Nasal cavity respiratory epithelium epithelial cell of viscerocranial mucosa (primary cell): Measurements from ENCODE around the gene CCDC137. TPM values are rescaled to one million over a fixed set of nuclear protein-coding genes. Genes with fewer than 3 reads are reported as not detected.

Source experiments
- total RNA-seq: library from RNA; depleted of rRNA; stranded (reverse); fragments of >200 nt; gene quantifications from 2 replicates; pipeline ENCODE4 v1.2.3, GENCODE V29; 2014

Gene CCDC137, protein sequence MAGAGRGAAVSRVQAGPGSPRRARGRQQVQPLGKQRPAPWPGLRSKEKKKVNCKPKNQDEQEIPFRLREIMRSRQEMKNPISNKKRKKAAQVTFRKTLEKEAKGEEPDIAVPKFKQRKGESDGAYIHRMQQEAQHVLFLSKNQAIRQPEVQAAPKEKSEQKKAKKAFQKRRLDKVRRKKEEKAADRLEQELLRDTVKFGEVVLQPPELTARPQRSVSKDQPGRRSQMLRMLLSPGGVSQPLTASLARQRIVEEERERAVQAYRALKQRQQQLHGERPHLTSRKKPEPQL
- 9.9 and 13.0 TPM in 2 replicates for total RNA-seq

DNA sequence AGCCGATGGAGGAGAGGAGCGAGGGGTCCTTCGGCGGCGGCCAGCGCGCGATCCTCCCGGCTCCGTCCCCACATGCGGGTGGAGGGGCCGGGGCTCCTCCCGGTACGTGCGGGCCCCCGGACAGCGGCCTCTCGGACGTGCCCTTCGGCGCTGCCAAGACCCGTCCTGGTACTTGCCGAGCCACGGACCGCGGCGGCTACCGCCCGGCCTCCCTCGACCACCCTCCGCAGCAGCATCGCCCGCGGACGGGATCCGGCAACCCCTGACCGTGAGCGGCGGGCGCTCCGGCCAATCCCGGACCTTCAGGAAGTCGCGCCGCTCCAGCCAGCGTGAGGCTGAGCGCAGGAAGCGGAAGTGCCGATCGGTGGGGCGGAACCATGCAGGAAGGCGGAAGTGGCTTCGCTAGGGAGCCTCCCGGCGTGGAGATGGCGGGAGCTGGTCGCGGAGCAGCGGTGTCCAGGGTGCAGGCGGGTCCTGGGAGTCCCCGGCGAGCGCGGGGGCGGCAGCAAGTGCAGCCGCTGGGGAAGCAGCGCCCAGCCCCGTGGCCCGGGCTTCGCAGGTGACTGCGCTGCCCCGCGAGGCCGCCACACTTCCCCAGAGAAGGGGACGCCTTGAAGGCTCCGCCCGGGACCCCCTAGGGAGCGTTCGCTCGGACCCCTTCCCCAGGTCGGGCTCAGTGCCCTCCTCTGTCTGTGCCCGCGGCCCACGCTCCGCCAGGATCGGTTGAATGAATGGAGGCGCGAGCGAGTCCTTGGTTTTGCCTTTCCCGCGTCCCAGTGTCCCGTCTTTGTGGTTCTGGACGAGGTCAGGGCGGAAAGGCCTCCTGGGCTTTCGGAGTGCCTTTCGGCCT is at the start of gene CCDC137, which contains the start of gene OXLD1:
TSS of gene CCDC137 (plus strand) at position 396 of the 850 bp plus-strand sequence. CDS start at position 426, 30 bp downstream.
TSS of gene OXLD1 (minus strand) at position 264 of the 850 bp plus-strand sequence. CDS start at position 236, 28 bp downstream.

DNA sequence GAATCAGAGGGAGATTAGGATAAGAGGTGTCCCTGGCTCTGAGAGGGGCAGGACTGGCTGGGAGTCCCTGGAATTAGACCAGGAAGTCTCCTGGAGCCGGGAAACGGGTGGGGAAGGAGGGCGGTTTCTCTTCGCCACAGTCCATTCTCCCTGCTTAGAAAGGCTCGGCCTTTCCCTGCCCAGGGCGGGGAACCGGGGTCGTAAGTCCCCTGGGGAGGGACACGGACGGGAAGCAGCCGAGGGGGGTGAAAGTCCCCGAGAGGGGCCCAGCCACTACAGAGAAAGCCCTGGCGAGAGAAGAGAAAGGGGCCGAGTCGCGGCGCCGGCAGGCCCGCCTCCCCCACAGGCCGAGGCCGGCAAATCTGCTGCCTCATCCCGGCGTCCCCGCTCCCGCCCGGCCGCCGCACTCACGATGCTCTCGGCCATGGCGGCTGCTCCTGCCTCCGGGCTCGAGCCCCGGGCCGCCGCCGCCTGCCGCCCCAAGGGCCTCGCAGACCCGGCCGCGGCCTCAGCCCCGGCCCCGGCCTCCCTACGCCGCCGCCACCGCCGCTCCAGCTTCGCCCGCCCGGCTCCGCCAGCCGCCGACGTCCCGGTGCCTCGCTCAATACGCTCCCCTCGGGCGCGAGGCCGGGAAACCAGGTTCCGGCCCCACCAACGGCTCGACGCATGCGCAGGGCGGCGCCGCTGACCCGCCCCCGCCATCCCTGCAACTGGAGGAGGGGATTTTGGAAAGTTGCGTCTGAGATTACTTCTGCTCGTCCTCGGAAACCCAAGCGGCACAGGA is 29.8 kb upstream of the CCDC137 start, which contains the start of the genes NPLOC4 and TSPAN10:
TSS of gene NPLOC4 (minus strand) at position 608 of the 784 bp plus-strand sequence. CDS start at position 426, 182 bp downstream.
TSS of gene TSPAN10 (plus strand) at position 692 of the 784 bp plus-strand sequence. CDS start 5,217 bp downstream, outside the sequence.

DNA sequence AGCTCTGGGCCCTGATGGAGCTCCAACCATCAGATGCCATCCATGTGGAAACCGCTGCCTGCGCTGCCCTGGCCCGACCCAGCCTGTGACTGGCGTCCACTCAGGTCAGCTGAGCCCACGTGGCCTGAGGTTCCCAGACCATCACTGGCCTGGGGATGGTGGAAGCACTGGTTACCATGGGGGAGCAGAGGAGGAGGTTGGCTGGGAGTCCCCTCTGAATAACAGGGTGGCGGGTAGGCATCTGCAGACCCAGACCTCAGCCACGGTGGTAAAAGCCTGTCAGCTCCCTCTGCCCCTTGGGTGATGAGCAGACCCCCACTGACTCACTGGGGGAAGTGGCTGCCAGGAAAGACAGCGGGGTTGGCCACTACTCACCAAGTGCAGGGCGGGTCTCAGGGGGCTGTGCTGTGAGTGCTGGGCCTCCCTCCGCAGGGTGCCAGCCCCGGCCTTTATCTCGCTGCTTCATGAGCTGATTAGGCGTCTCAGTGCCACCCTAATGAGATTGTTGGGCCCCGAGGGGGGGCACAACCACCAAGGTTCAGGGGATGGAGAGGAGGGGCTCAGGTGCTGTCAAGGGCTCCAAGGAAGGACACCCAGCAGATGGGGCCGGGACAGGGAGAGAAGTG is 10.3 kb upstream of the CCDC137 start, which contains the start of gene PDE6G:
TSS of gene PDE6G (minus strand) at position 425 of the 626 bp plus-strand sequence. CDS start 3,237 bp downstream, outside the sequence.

DNA sequence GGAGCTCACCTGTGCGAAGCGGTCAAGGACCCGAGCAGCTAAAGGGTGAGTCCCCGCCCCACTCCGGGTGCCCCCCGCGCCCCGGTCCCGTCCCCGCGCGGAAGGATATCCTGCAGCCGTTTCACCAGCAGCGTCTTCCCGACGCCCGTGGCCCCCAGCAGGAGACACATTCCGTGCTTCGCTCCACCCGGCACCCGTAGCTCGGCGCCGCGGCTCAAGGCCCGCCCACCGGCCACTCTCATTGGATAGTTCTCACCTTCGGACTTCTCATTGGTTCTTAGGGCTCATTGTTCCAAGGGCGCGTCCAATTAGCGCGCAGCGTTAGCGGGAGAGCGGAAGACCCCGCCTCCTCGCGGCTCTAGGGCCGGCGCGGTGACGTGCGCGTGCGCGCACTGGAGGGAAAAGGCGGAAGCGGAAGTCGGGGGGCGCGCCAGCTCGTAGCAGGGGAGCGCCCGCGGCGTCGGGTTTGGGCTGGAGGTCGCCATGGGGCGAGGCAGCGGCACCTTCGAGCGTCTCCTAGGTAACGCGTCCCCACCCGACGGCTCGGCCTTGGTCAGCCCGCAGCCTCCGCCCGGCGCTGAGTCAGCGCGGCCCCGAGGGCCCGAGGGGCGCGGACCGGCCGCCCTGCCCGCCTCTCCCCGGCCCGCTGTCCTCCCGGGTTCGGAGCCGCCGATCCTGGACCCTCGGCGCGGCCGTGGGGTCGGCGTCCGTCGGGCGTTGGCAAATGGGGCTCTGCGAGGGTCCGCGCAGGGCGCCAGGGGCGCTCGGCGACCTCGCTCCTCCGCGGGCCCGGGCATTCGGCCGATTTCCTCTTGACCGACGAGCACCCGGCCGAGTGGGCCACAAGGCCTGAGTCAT is 17.3 kb downstream of the CCDC137 start, which contains the start of the genes ARL16 and HGS:
TSS of gene ARL16 (minus strand) at position 214 of the 858 bp plus-strand sequence. CDS start at position 170, 44 bp downstream.
TSS of gene HGS (plus strand) at position 428 of the 858 bp plus-strand sequence. CDS start at position 484, 56 bp downstream.

DNA sequence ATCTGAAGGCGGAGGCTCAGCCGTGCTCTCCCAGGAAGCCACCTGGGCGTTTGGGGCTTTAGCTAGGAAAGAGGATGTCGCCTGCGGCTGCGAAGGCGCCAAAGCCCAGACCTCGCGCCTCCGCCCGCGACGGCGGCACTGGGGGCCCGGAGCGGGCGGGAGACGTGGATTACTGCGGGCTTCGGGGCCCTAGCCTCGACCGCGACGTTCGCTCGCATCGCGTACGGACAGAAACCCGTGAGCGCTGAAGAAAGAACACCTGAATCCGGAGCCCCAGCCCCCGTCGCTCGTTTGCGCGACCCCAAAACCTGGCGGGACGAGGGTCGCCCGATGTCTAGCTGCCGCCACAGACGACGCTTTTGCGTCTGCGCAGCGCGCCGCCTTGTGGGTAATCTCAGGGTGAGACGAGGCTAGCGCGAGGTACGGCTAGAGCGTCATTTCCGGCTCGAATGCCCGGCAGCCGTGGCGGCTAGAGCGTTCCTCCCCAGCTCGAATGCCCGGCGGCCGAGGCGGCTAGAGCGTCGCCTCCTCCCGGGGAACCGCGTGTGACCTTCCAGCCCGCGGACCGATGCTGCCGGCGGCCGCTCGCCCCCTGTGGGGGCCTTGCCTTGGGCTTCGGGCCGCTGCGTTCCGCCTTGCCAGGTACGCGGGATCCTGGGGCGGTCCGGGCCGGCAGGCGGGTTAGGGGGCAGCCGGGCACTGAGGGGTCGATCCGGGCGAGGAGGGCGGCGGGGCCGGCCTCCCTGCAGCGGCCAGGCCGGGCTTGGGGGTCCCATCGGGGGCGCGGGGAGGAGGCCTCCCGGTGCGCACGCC is 36.6 kb downstream of the CCDC137 start, which contains the start of gene MRPL12:
TSS of gene MRPL12 (plus strand) at position 434 of the 813 bp plus-strand sequence. CDS start at position 569, 135 bp downstream.

DNA sequence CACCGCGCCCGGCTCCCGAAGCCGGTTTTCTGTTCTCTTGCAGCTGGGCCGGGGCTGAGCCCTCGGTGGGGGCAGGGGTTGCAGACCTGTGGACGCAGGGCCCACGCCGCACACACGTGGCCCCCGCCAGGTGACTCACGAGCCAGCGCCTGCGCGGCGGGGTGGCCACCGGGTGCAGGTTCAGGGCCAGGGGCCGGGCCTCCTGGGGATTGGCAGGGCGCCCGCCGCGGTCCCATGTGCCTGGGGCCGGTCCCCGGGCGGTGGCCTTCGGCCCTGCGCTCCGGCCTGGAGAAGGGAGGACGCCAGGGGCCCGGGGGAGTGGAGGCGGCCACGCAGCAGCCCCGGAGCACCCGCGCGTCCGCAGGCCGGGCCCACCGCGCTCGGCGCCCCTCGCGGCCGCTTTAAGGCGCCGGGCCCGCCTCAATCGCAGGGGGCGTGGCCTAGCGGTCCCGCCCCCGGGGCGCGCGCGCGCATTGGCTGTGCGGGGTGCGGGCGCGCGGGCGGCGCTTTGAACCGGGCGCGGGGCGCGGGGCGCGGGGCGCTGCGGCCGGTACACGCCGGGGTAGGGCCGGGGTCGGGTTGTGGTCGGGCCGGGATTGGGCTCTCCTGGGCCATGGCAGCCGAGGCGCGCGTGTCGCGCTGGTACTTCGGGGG is 45.4 kb downstream of the CCDC137 start, which contains the start of gene SLC25A10:
TSS of gene SLC25A10 (plus strand) at position 471 of the 654 bp plus-strand sequence. CDS start at position 614, 143 bp downstream.

Other genes with a start within 250 kb of the CCDC137 start
- gene ACTG1, start 153.9 kb upstream of the CCDC137 start, total RNA-seq: 5,054 and 5,058 TPM in 2 replicates
- gene FSCN2, start 138.4 kb upstream of the CCDC137 start, total RNA-seq: 0.34 and 0.78 TPM in 2 replicates
- 15.4 and 18.1 TPM in 2 replicates for gene FAAP100, start 114.4 kb upstream of the CCDC137 start, total RNA-seq
- gene NPLOC4, start 29.6 kb upstream of the CCDC137 start, total RNA-seq: 59.5 and 93.4 TPM in 2 replicates
- gene TSPAN10, start 29.5 kb upstream of the CCDC137 start, total RNA-seq: 0.68 and 3.2 TPM in 2 replicates
- 0.21 TPM in 1 of 2 replicates, not detected in the other for gene PDE6G, start 10.2 kb upstream of the CCDC137 start, total RNA-seq
- gene OXLD1, start 132 bp upstream of the CCDC137 start, total RNA-seq: 31.8 and 64.9 TPM in 2 replicates
- gene ARL16, start 17.1 kb downstream of the CCDC137 start, total RNA-seq: 12.7 and 23.2 TPM in 2 replicates
- gene HGS, start 17.3 kb downstream of the CCDC137 start, total RNA-seq: 72.5 and 120 TPM in 2 replicates
- 14.0 and 15.7 TPM in 2 replicates for gene MRPL12, start 36.6 kb downstream of the CCDC137 start, total RNA-seq
- gene SLC25A10, start 45.5 kb downstream of the CCDC137 start, total RNA-seq: 14.4 and 24.3 TPM in 2 replicates
- 0.07 TPM in 1 of 2 replicates, not detected in the other for gene GCGR, start 137.4 kb downstream of the CCDC137 start, total RNA-seq
- 23.6 and 23.8 TPM in 2 replicates for gene MCRIP1, start 166.6 kb downstream of the CCDC137 start, total RNA-seq
- not detected in 2 replicates for gene PPP1R27, start 168.3 kb downstream of the CCDC137 start, total RNA-seq
- 966 and 1,211 TPM in 2 replicates for gene P4HB, start 193.8 kb downstream of the CCDC137 start, total RNA-seq
- gene ARHGDIA, start 204.6 kb downstream of the CCDC137 start, total RNA-seq: 67.0 and 138 TPM in 2 replicates
- gene ALYREF, start 224.8 kb downstream of the CCDC137 start, total RNA-seq: 74.2 and 108 TPM in 2 replicates
- 90.8 and 154 TPM in 2 replicates for gene ANAPC11, start 225.0 kb downstream of the CCDC137 start, total RNA-seq
- gene NPB, start 235.5 kb downstream of the CCDC137 start, total RNA-seq: under 0.01 and 0.21 TPM in 2 replicates
- 26.7 and 27.9 TPM in 2 replicates for gene PCYT2, start 244.7 kb downstream of the CCDC137 start, total RNA-seq